OCI-LY7 (cell line): ENCODE results near the gene MKI67. TPM values are rescaled to one million over a fixed set of nuclear protein-coding genes. Genes with fewer than 3 reads are reported as not detected.

ENCODE experiments used
- BruUV-seq: library from RNA; stranded (reverse); fragments of 400-500 nt; replicated peaks from 2 replicates; lab custom pipeline; 2021; lab: Mats Ljungman, UMichigan
- CTCF ChIA-PET: fragments of 300-600 bp; sonication (Branson Sonifier 250); formaldehyde crosslinking; loops from one replicate; lab custom pipeline; 2022; ENCODE audit warnings: antibody characterized with exemption; ENCODE audit not compliant: unreplicated experiment; lab: Charles Lee
- POLR2A ChIA-PET: fragments of 300-600 bp; sonication (Branson Sonifier 250); formaldehyde crosslinking; loops from one replicate; lab custom pipeline; 2022; ENCODE audit warnings: antibody characterized with exemption; lab: Charles Lee
- DNase-seq: peaks from one replicate; pipeline ENCODE4 v3.0.0-alpha.2; 2015; ENCODE audit warnings: low spot score
- H2AFZ ChIP-seq: fragments of 200-600 bp; sonication (generic), shearing (Covaris generic); 2 replicates; pipeline ENCODE4 v1.6.1; 2014; ENCODE audit warnings: mild to moderate bottlenecking, antibody characterized with exemption, low read length, moderate library complexity
- H3K27ac ChIP-seq: fragments of 200-600 bp; sonication (generic); 2 replicates; pipeline ENCODE4 v1.5.1; 2014; ENCODE audit warnings: mixed run types, low read depth, mild to moderate bottlenecking, moderate library complexity, low read length, inconsistent platforms; ENCODE audit not compliant: poor library complexity, severe bottlenecking
- H3K36me3 ChIP-seq: fragments of 200-600 bp; sonication (generic); 2 replicates; pipeline ENCODE4 v1.6.1; 2014; ENCODE audit warnings: mild to moderate bottlenecking, antibody characterized with exemption, low read length, moderate library complexity, mixed read lengths; ENCODE audit not compliant: insufficient read depth
- H3K4me1 ChIP-seq: fragments of 200-600 bp; sonication (generic); 2 replicates; pipeline ENCODE4 v1.5.1; 2014; ENCODE audit warnings: mild to moderate bottlenecking, low read length; ENCODE audit not compliant: insufficient read depth, poor library complexity, severe bottlenecking
- H3K4me2 ChIP-seq: fragments of 200-600 bp; sonication (generic); 2 replicates; pipeline ENCODE4 v1.6.1; 2014; ENCODE audit warnings: mild to moderate bottlenecking, low read length
- H3K4me3 ChIP-seq: fragments of 200-600 bp; sonication (generic); 2 replicates; pipeline ENCODE4 v1.5.1; 2014; ENCODE audit warnings: mild to moderate bottlenecking, low read depth, low read length; ENCODE audit not compliant: poor library complexity, severe bottlenecking
- H3K79me2 ChIP-seq: fragments of 200-600 bp; sonication (generic); 2 replicates; pipeline ENCODE4 v1.6.1; 2016; ENCODE audit warnings: low read depth, mild to moderate bottlenecking, low read length, moderate library complexity, mixed read lengths; ENCODE audit not compliant: insufficient read depth
- H3K9me2 ChIP-seq: fragments of 200-600 bp; sonication (generic); 2 replicates; pipeline ENCODE4 v1.6.1; 2016; ENCODE audit warnings: mild to moderate bottlenecking, low read length, mixed read lengths; ENCODE audit not compliant: insufficient read depth
- H3K9me3 ChIP-seq: fragments of 200-600 bp; sonication (generic); 2 replicates; pipeline ENCODE4 v1.6.1; 2014; ENCODE audit warnings: mild to moderate bottlenecking, mixed run types, low read length, mixed read lengths
- H4K20me1 ChIP-seq: fragments of 200-600 bp; sonication (generic); 2 replicates; pipeline ENCODE4 v1.6.1; 2014; ENCODE audit warnings: mild to moderate bottlenecking, antibody characterized with exemption, low read length, moderate library complexity, mixed read lengths; ENCODE audit not compliant: insufficient read depth
- CTCF ChIP-seq: fragments of 200-600 bp; sonication (generic); conservative IDR thresholded peaks from 2 replicates; pipeline ENCODE4 v1.5.1; 2014; ENCODE audit warnings: mild to moderate bottlenecking, antibody characterized with exemption, low read length, moderate library complexity, mixed read lengths
- EZH2phosphoT487 ChIP-seq: fragments of 200-600 bp; sonication (generic); IDR thresholded peaks from 2 replicates; pipeline ENCODE4 v1.6.1; 2018; ENCODE audit warnings: low read depth, borderline replicate concordance, mild to moderate bottlenecking, mixed run types, antibody characterized with exemption, low read length, moderate library complexity, mixed read lengths
- intact Hi-C: fragments of 100-400 bp; cut with micrococcal nuclease; formaldehyde crosslinking; loops from one replicate; pipeline ENCODE4 v1.10.0; 2022; ENCODE audit not compliant: unreplicated experiment
- total RNA-seq, 2 experiments: library from RNA; depleted of rRNA in 1 of 2; stranded (reverse); fragments of >200 nt in 1 of 2; shearing (Covaris generic) in 1 of 2; gene quantifications; 2 replicates each; pipeline ENCODE4 v1.2.3, GENCODE V29; 2014 to 2022

MKI67 gene
- total RNA-seq, 2 experiments from 2014 or later = 139 to 192 TPM

- DNase-seq = no peak
- Histone ChIP-seq H3K9me3 (no peaks in the 10 kb centered on the region), H3K4me2 (no peak overlapping the region), H3K79me2 (no peaks in the 10 kb centered on the region), H2AFZ (no peak overlapping the region), H3K9me2 (no peaks in the 10 kb centered on the region), H3K27ac (no peak overlapping the region), H4K20me1 (peaks cover 23% of the 10 kb centered on the region), H3K36me3 (peaks cover 5% of the 10 kb centered on the region), H3K4me3 (no peak overlapping the region), H3K4me1 (peaks cover 53% of the 10 kb centered on the region)
- TF ChIP-seq CTCF = no peak
- no peak for TF ChIP-seq EZH2phosphoT487
- ChIA-PET POLR2A (interaction anchor here (5.7 kb wide), 1 partner anchor 13 kb away, joined by 37 read pairs; no protein-coding TSS in a partner anchor), CTCF (no interaction called here)
- intact Hi-C loops = no loop called here
- no TSS peak for BruUV-seq
Measured at GRCh38 chr10:128060341-128061250, 65.6 kb downstream of the MKI67 start.

GRCh38 chr10:128059982-128060293 is 66.3 kb downstream of the MKI67 start:
- Histone ChIP-seq H3K27ac (no peak overlapping the region), H3K4me2 (no peak overlapping the region), H3K36me3 (peaks cover 5% of the 10 kb centered on the region), H3K79me2 (no peaks in the 10 kb centered on the region), H3K9me2 (no peaks in the 10 kb centered on the region), H2AFZ (no peak overlapping the region), H4K20me1 (peaks cover 20% of the 10 kb centered on the region; the same call in 1 of the 2 replicates), H3K9me3 (no peaks in the 10 kb centered on the region), H3K4me3 (no peak overlapping the region), H3K4me1 (peaks cover 47% of the 10 kb centered on the region)
- POLR2A ChIA-PET = interaction anchor here (5.7 kb wide), 1 partner anchor 12 kb away, joined by 37 read pairs; no protein-coding TSS in a partner anchor
- TF ChIP-seq CTCF (no peak), EZH2phosphoT487 (no peak)
- DNase-seq = no peak
- intact Hi-C loops = no loop called here
- no TSS peak for BruUV-seq
- CTCF ChIA-PET = no interaction called here
